ENCODE results near the gene GNL1. TPM values are rescaled to one million over a fixed set of nuclear protein-coding genes. Genes with fewer than 3 reads are reported as not detected.
"Not testable (repeated sequence)": the region's sequence is repeated elsewhere in the genome, so short reads cannot be mapped to it uniquely, and the experiment has no call there.

GNL1 gene
- total RNA-seq, 2 experiments from 2014 or later, result 78.2 to 82.1 TPM

DNA sequence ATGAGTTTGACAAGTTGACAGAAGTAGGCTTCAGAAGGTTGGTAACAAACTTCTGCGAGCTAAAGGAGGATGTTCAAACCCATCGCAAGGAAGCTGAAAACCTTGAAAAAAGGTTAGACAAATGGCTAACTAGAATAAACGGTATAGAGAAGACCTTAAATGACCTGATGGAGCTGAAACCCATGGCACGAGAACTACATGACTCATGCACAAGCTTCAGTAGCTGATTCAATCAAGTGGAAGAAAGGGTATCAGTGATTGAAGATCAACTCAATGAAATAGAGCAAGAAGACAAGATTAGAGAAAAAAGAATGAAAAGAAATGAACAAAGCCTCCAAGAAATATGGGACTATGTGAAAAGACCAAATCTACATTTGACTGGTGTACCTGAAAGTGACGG is 34.3 kb downstream of the GNL1 start:
- peaks cover 58% of the 10 kb centered on the region for H3K36me3 Mint-ChIP-seq (ENCODE audit: low read depth)
- CTCF ChIA-PET, result interaction anchor here (1.4 kb wide), 1 partner anchor 11 kb away, joined by 8 read pairs; no protein-coding TSS in a partner anchor
- H3K27ac Mint-ChIP-seq, result peak overlapping the region; percentile 69
- peaks cover 71% of the 10 kb centered on the region for H3K9me3 Mint-ChIP-seq
- DNase-seq; H3K27me3 Mint-ChIP-seq (ENCODE audit: low read depth); H3K4me3 Mint-ChIP-seq: not testable (repeated sequence)
- H3K4me1 Mint-ChIP-seq (ENCODE audit: low read depth), result peaks cover 84% of the 10 kb centered on the region
- intact Hi-C loops (cut with micrococcal nuclease), result loop anchor here (10.0 kb wide), 1 partner anchor 457 kb away; the partner anchor contains the start of genes POLR1H and PPP1R11

DNA sequence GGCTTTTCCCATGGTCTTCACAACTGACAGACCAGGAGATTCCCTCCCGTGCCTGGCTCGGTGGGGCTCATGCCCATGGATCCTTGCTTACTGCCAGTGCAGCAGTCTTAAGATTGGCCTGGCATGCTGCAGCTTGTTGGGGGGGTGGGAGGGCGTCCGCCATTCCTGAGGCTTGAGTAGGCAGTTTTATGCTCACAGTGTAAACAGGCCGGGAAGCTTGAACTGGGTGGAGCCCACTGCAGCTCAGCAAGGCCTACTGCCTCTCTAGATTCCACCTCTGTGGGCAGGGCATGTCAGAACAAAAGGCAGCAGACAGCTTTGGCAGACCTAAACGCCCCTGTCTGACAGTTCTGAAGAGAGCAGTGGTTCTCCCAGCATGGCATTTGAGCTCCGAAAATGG is 35.2 kb downstream of the GNL1 start:
- intact Hi-C loops (cut with micrococcal nuclease), result loop anchor here (10.0 kb wide), 1 partner anchor 456 kb away; the partner anchor contains the start of genes POLR1H and PPP1R11
- Mint-ChIP-seq H3K27ac (peak overlapping the region; percentile 85), H3K4me1 (ENCODE audit: low read depth) (peaks cover 81% of the 10 kb centered on the region), H3K9me3 (peaks cover 65% of the 10 kb centered on the region), H3K36me3 (ENCODE audit: low read depth) (peaks cover 53% of the 10 kb centered on the region)
- CTCF ChIA-PET, result interaction anchor here (1.0 to 1.4 kb wide), 2 partner anchors 11 kb away, joined by 3 to 8 read pairs; no protein-coding TSS in a partner anchor
- H3K4me3 Mint-ChIP-seq; DNase-seq; H3K27me3 Mint-ChIP-seq (ENCODE audit: low read depth): not testable (repeated sequence)

DNA sequence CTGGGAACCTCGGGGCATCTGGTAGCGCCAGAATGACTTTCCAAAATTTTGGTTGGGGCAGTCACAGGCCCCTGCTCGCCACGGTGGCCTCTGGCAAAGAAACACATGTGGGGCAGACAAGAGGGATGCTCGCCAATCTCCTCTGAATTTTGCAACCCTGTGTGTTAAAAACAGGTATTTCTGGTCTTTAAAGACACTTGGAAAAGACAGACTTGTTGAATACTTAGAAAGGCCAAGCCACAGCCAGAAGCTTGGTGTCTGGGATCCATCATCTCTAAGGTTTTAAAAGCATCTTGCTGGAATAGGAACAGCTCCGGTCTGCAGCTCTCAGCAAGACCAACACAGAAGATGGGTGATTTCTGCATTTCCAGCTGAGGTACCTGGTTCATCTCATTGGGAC is 35.8 kb downstream of the GNL1 start:
- DNase-seq, result no peak
- Mint-ChIP-seq H3K4me1 (ENCODE audit: low read depth) (peaks cover 75% of the 10 kb centered on the region), H3K27me3 (ENCODE audit: low read depth) (no peaks in the 10 kb centered on the region), H3K9me3 (peaks cover 61% of the 10 kb centered on the region), H3K4me3 (no peak overlapping the region), H3K36me3 (ENCODE audit: low read depth) (peaks cover 50% of the 10 kb centered on the region), H3K27ac (peak overlapping the region; percentile 85)
- CTCF ChIA-PET, result interaction anchor here (1.0 kb wide), 1 partner anchor 11 kb away, joined by 3 read pairs; no protein-coding TSS in a partner anchor
- intact Hi-C loops (cut with micrococcal nuclease), result loop anchor here (10.0 kb wide), 1 partner anchor 456 kb away; the partner anchor contains the start of genes POLR1H and PPP1R11

DNA sequence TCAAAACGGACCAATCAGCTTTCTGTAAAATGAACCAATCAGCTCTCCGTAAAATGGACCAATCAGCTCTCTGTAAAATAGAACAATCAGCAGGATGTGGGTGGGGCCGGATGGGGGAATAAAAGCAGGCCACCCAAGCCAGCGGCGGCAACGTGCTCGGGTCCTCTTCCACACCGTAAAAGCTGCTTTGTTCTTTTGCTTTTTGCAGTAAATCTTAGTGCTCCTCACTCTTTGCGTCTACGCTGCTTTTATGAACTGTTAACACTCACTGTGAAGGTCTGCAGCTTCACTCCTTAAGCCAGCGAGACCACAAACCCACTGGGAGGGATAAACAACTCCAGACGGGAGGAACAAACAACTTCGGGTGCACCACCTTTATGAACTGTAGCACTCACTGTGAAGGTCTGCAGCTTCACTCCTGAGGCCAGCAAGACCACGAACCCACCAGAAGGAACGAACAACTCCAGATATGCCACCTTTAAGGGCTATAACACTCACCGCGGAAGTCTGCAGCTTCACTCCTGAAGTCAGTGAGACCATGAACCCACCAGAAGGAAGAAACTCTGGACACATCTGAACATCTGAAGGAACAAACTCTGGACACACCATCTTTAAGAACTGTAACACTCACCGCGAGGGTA is 37.7 kb downstream of the GNL1 start:
- Mint-ChIP-seq H3K4me3 (peak overlapping the region; percentile 49), H3K36me3 (ENCODE audit: low read depth) (peaks cover 43% of the 10 kb centered on the region), H3K4me1 (ENCODE audit: low read depth) (peaks cover 75% of the 10 kb centered on the region), H3K9me3 (peaks cover 43% of the 10 kb centered on the region), H3K27ac (peak overlapping the region; percentile 85)
- CTCF ChIA-PET, result interaction anchor here (0.8 to 3.4 kb wide), 7 partner anchors 11 to 34 kb away, joined by 3 to 17 read pairs (median 4); no protein-coding TSS in a partner anchor
- intact Hi-C loops (cut with micrococcal nuclease), result loop anchor here (10.0 kb wide), 1 partner anchor 1056 kb away; the partner anchor contains the start of genes LTA and TNF
- not testable (repeated sequence) for H3K27me3 Mint-ChIP-seq (ENCODE audit: low read depth)
- DNase-seq, result peak; percentile 82

DNA sequence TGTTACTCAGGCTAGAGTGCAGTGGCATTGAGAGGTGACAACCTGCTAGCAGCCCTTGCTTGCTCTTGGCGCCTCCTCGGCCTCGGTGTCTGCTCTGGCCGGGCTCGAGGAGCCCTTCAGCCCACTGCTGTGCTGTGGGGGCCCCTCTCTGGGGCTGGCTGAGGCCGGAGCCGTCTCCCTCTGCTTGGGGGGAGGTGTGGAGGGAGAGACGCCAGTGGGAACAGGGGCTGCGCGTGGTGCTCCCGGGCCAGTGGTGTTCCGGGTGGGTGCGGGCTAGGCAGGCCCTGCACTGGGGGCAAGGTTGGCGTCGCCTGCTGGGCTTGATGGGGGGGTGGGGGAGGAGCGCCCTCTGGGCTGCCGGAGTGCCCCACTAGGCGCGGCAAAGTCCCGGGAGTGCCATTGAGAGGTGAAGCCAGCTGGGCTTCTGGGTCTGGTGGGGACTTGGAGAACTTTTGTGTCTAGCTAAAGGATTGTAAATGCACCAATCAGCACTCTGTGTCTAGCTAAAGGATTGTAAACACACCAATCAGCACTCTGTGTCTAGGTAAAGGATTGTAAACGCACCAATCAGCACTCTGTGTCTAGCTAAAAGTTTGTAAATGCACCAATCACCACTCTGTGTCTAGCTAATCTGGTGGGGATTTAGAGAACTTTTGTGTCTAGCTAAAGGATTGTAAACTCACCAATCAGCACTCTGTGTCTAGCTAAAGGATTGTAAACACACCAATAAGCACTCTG is 38.4 kb downstream of the GNL1 start:
- H3K27me3 Mint-ChIP-seq (ENCODE audit: low read depth); DNase-seq: not testable (repeated sequence)
- peaks cover 37% of the 10 kb centered on the region for H3K9me3 Mint-ChIP-seq
- peak overlapping the region; percentile 99 for H3K27ac Mint-ChIP-seq
- H3K4me3 Mint-ChIP-seq, result peak overlapping the region; percentile 49
- intact Hi-C loops (cut with micrococcal nuclease), result loop anchor here (10.0 kb wide), 1 partner anchor 1057 kb away; the partner anchor contains the start of genes LTA and TNF
- CTCF ChIA-PET, result interaction anchor here (0.8 to 3.4 kb wide), 7 partner anchors 12 to 34 kb away, joined by 3 to 17 read pairs (median 4); no protein-coding TSS in a partner anchor
- peaks cover 38% of the 10 kb centered on the region for H3K36me3 Mint-ChIP-seq (ENCODE audit: low read depth)
- H3K4me1 Mint-ChIP-seq (ENCODE audit: low read depth), result peaks cover 69% of the 10 kb centered on the region

DNA sequence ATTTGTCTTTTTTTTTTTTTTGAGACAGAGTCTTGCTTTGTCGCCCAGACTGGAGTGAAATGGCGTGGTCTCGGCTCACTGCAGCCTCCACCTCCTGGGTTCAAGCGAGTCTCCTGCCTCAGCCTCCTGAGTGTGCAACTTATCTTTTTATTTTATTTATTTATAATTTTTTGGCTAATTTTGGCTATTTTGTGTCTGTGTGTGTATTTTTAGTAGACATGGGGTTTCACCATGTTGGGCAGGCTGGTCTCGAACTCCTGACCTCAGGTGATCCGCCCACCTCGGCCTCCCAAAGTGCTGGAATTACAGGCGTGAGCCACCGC is 39.6 kb downstream of the GNL1 start:
- intact Hi-C loops (cut with micrococcal nuclease), result loop anchor here (1.0 to 10.0 kb wide), 5 partner anchors 8 to 1058 kb away; partner anchors contain the start of genes HLA-E, LTA and TNF
- CTCF ChIA-PET, result interaction anchor here (0.6 to 3.4 kb wide), 6 partner anchors 15 to 103 kb away, joined by 3 to 17 read pairs (median 4); no protein-coding TSS in a partner anchor
- H3K36me3 Mint-ChIP-seq (ENCODE audit: low read depth), result peaks cover 30% of the 10 kb centered on the region
- not testable (repeated sequence) for DNase-seq; H3K27me3 Mint-ChIP-seq (ENCODE audit: low read depth)
- H3K4me1 Mint-ChIP-seq (ENCODE audit: low read depth), result peaks cover 69% of the 10 kb centered on the region
- peak overlapping the region; percentile 87 for H3K4me3 Mint-ChIP-seq
- H3K27ac Mint-ChIP-seq, result peak overlapping the region; percentile 99
- H3K9me3 Mint-ChIP-seq, result peaks cover 27% of the 10 kb centered on the region

DNA sequence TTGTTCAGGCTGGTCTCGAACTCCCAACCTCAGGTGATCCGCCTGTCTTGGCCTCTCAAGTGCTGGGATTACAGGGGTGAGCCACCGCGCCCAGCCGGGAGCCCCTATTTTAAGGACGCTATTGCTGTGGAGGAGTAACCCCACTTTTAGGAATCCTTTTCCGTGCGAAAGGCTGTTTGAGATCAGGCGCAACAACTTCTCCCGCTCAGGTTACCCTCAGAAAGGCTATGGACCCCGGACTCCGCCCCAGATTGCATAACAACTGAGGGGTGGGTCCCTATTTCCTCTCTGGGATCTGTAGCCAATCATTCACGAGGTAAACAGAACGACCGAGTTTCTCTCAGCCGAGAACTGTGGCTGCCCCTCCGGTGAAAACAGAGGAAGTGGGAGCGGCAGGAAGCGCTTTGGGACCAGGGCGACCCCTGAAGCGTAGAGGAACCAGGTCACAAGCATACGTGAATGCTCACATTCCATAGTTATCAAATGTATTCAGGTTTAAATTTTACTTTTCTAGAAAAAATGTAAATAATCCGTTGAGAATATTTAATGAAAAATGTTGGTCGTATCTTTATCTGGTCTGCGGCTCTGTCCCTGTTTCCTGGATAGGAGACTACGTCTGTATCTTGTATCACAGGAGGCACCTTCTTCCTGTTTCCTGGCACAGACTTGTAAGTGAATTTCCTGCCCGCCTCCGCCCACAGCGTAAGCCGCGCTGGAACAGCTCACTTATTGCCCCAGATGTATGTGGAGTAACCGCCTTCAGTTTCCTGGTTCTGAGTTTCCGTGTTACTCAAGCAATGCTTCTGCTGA is 40.1 kb downstream of the GNL1 start:
- CTCF ChIA-PET, result interaction anchor here (0.6 to 3.4 kb wide), 6 partner anchors 15 to 104 kb away, joined by 3 to 17 read pairs (median 4); no protein-coding TSS in a partner anchor
- intact Hi-C loops (cut with micrococcal nuclease), result loop anchor here (1.0 to 10.0 kb wide), 5 partner anchors 8 to 1059 kb away; partner anchors contain the start of genes HLA-E, LTA and TNF

DNA sequence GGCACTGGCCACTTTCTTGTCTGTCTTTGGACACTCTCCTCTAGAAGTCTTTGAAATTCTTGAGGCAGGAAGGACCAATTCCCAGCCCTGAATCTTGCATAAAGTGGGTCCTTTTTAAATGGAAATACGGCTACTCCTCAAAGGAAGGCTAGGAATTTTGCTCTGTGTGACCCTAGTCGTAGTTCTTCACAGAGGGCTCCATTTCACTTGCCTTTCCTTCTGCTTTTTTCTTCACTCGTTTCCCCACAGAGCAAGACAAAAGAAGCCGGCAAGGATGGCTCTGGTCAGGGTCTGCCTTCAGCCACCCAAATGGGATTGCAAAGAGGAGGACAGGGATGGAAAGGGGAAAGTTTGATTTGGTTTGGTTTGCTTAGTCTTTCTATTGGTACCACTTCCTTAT is 41.2 kb downstream of the GNL1 start:
- Mint-ChIP-seq H3K4me3 (peak overlapping the region; percentile 87), H3K36me3 (ENCODE audit: low read depth) (peaks cover 23% of the 10 kb centered on the region), H3K4me1 (ENCODE audit: low read depth) (peaks cover 67% of the 10 kb centered on the region), H3K27me3 (ENCODE audit: low read depth) (no peaks in the 10 kb centered on the region), H3K27ac (peak overlapping the region; percentile 99), H3K9me3 (peaks cover 15% of the 10 kb centered on the region)
- intact Hi-C loops (cut with micrococcal nuclease), result loop anchor here (10.0 kb wide), 1 partner anchor 1060 kb away; the partner anchor contains the start of genes LTA and TNF
- DNase-seq, result no peak
- CTCF ChIA-PET, result interaction anchor here (0.7 to 1.0 kb wide), 2 partner anchors 15 to 22 kb away, joined by 3 read pairs; no protein-coding TSS in a partner anchor

More for the DNA sequence above, 40.1 kb downstream of the GNL1 start:
- peaks cover 30% of the 10 kb centered on the region for H3K36me3 Mint-ChIP-seq (ENCODE audit: low read depth)
- H3K9me3 Mint-ChIP-seq, result peaks cover 22% of the 10 kb centered on the region
- no peaks in the 10 kb centered on the region for H3K27me3 Mint-ChIP-seq (ENCODE audit: low read depth)
- peak overlapping the region; percentile 99 for H3K27ac Mint-ChIP-seq
- peaks cover 70% of the 10 kb centered on the region for H3K4me1 Mint-ChIP-seq (ENCODE audit: low read depth)
- H3K4me3 Mint-ChIP-seq, result peak overlapping the region; percentile 87
- DNase-seq, result peak; percentile 98

DNA sequence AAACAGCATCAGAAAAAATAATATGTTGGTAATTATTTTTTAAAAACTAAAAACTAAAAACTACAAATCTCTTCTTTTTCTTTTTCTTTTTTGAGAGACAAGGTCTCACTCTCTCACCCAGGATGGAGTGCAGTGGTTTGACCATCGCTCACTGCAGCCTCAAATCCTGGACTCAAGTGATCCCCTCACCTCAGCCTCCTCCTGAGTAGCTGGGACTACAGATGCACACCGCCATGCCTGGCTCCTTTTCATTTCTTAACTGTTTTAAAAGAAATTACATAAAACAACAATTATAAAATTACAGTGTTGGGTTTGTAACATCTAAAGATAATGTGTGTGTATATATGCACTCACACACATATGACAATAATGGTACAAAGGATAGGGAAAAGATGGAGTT is 42.8 kb downstream of the GNL1 start:
- H3K4me1 Mint-ChIP-seq (ENCODE audit: low read depth), result peaks cover 66% of the 10 kb centered on the region
- CTCF ChIA-PET, result interaction anchor here (0.9 to 4.1 kb wide), 5 partner anchors 9 to 30 kb away, joined by 3 to 21 read pairs (median 3); no protein-coding TSS in a partner anchor
- no peak overlapping the region for H3K27ac Mint-ChIP-seq

DNA sequence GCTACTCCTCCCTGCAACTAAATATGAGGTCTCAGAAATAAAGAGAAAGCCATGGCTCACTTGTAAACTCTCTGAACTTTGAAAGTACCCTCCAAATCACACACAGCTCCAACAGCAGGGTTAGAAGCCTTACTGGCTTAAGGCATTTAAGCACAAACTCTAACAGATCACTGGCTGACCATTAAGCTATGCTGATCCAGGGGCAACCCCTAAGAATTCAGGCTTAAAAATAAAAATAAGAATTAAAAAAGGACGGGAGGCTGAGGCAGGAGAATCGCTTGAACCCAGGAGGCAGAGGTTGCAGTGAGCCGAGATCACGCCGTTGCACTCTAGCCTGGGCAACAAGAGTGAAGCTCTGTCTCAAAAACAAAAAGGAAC is 45.1 kb downstream of the GNL1 start:
- H3K36me3 Mint-ChIP-seq (ENCODE audit: low read depth), result no peaks in the 10 kb centered on the region
- H3K27ac Mint-ChIP-seq, result peak overlapping the region; percentile 86
- intact Hi-C loops (cut with micrococcal nuclease), result loop anchor here (10.0 kb wide), 1 partner anchor 1064 kb away; the partner anchor contains the start of genes LTA and TNF
- H3K27me3 Mint-ChIP-seq (ENCODE audit: low read depth), result no peaks in the 10 kb centered on the region
- CTCF ChIA-PET, result interaction anchor here (0.9 to 4.1 kb wide), 8 partner anchors 10 to 33 kb away, joined by 3 to 21 read pairs (median 8); no protein-coding TSS in a partner anchor
- DNase-seq, result peak; percentile 5
- no peaks in the 10 kb centered on the region for H3K9me3 Mint-ChIP-seq
- H3K4me3 Mint-ChIP-seq, result peak overlapping the region; percentile 53
- H3K4me1 Mint-ChIP-seq (ENCODE audit: low read depth), result peaks cover 68% of the 10 kb centered on the region

More for the DNA sequence above, 42.8 kb downstream of the GNL1 start:
- no peak overlapping the region for H3K4me3 Mint-ChIP-seq
- H3K36me3 Mint-ChIP-seq (ENCODE audit: low read depth), result peaks cover 6% of the 10 kb centered on the region
- DNase-seq, result no peak
- intact Hi-C loops (cut with micrococcal nuclease), result loop anchor here (10.0 kb wide), 1 partner anchor 1061 kb away; the partner anchor contains the start of genes LTA and TNF
- no peaks in the 10 kb centered on the region for H3K27me3 Mint-ChIP-seq (ENCODE audit: low read depth)
- H3K9me3 Mint-ChIP-seq, result peaks cover 3% of the 10 kb centered on the region

All from activated naive CD4-positive, alpha-beta T cell treated with anti-CD3 and anti-CD28 coated beads for 36 hours (primary cell).